ENCODE results near the gene MRAS. TPM values are rescaled to one million over a fixed set of nuclear protein-coding genes. Genes with fewer than 3 reads are reported as not detected.

Gene MRAS
- polyA plus RNA-seq, 1 of the 3 experiments (the other 2 are of a cell fraction) = 25.0 TPM

GRCh38 chr3:138439646-138440045, 91.3 kb downstream of the MRAS start:
- no peaks in the 10 kb centered on the region for H3K36me3 ChIP-seq (replicated peaks in 1 of 2; ENCODE audit: control insufficient read depth in 1 of 2, insufficient read depth in 2 of 2, low read length in 1 of 2)
- no peaks in the 10 kb centered on the region for H3K9me3 ChIP-seq
- H3K9ac ChIP-seq = no peak overlapping the region
- ChIA-PET POLR2A (no interaction called here), CTCF (interaction anchor here (1.0 to 2.4 kb wide), 5 partner anchors 22 to 476 kb away, joined by 3 to 11 read pairs (median 5); no protein-coding TSS in a partner anchor)
- H3K79me2 ChIP-seq (ENCODE audit: insufficient read depth) = no peaks in the 10 kb centered on the region
- no peak overlapping the region for H2AFZ ChIP-seq (ENCODE audit: low read depth)
- H3K27ac ChIP-seq (ENCODE audit: low read depth in 2 of 2, low read length in 1 of 2) = no peak overlapping the region
- H3F3A ChIP-seq (replicated peaks; ENCODE audit: insufficient read depth) = peaks cover 11% of the 10 kb centered on the region
- no peaks in the 10 kb centered on the region for H4K20me1 ChIP-seq (ENCODE audit: insufficient read depth)
- no peak overlapping the region for H3K4me2 ChIP-seq
- H3K27me3 ChIP-seq (ENCODE audit: insufficient read depth) = peaks cover 4% of the 10 kb centered on the region; the same call in 1 of the 2 replicates
- WGBS (ENCODE audit: low lambda C conversion rate) = 71% methylated on average over 4 of the region's 4 CpGs
- H3K9me2 ChIP-seq = no peaks in the 10 kb centered on the region
- H3K4me1 ChIP-seq (ENCODE audit: control insufficient read depth in 1 of 2, insufficient read depth in 2 of 2, low read depth in 1 of 2, low read length in 1 of 2) = peaks cover 6 to 22% of the 10 kb centered on the region in 2 experiments
- H3K4me3 ChIP-seq (ENCODE audit: low read depth in 2 of 2, low read length in 1 of 2) = no peak overlapping the region
- TF ChIP-seq RXRA (IDR thresholded peaks at IDR 0.05; ENCODE audit: borderline replicate concordance, low read depth) = no peak
- TF ChIP-seq YY1 (IDR thresholded peaks at IDR 0.05; ENCODE audit: low read depth) = no peak
- DNase-seq = peak; percentile 11

- ChIA-PET POLR2A (interaction anchor here (0.6 kb wide), 1 partner anchor 148 kb away, joined by 3 read pairs; no protein-coding TSS in a partner anchor), CTCF (interaction anchor here (1.2 to 2.4 kb wide), 3 partner anchors 22 to 476 kb away, joined by 3 to 8 read pairs (median 5); no protein-coding TSS in a partner anchor)
- 66% methylated on average over 3 of the region's 7 CpGs for WGBS (ENCODE audit: low lambda C conversion rate)
- Histone ChIP-seq H3K27me3 (ENCODE audit: insufficient read depth) (peaks cover 3% of the 10 kb centered on the region; the same call in 1 of the 2 replicates), H3K4me2 (no peak overlapping the region), H2AFZ (ENCODE audit: low read depth) (no peak overlapping the region), H3K27ac (ENCODE audit: low read depth in 2 of 2, low read length in 1 of 2) (no peak overlapping the region), H3K9me3 (no peaks in the 10 kb centered on the region), H3K9ac (no peak overlapping the region), H3K9me2 (no peaks in the 10 kb centered on the region), H3F3A (replicated peaks; ENCODE audit: insufficient read depth) (peaks cover 11% of the 10 kb centered on the region), H3K36me3 (replicated peaks in 1 of 2; ENCODE audit: control insufficient read depth in 1 of 2, insufficient read depth in 2 of 2, low read length in 1 of 2) (no peaks in the 10 kb centered on the region), H4K20me1 (ENCODE audit: insufficient read depth) (no peaks in the 10 kb centered on the region), H3K4me3 (ENCODE audit: low read depth in 2 of 2, low read length in 1 of 2) (no peak overlapping the region), H3K79me2 (ENCODE audit: insufficient read depth) (no peaks in the 10 kb centered on the region), H3K4me1 (ENCODE audit: control insufficient read depth in 1 of 2, insufficient read depth in 2 of 2, low read depth in 1 of 2, low read length in 1 of 2) (peaks cover under 1 to 22% of the 10 kb centered on the region in 2 experiments)
- TF ChIP-seq RFX5 (IDR thresholded peaks at IDR 0.05; ENCODE audit: low read length) (no peak), PBX3 (IDR thresholded peaks at IDR 0.05) (0 out of 2 replicates have a peak, but pooled peaks have one; percentile 16)
- peak; percentile 29 for DNase-seq
Measured at GRCh38 chr3:138440121-138440521, 91.7 kb downstream of the MRAS start.

- no peak overlapping the region for H3K4me2 ChIP-seq
- H3K9me3 ChIP-seq = no peaks in the 10 kb centered on the region
- H3K27ac ChIP-seq (ENCODE audit: low read depth in 2 of 2, low read length in 1 of 2) = no peak overlapping the region
- POLR2A ChIA-PET = interaction anchor here (0.6 kb wide), 1 partner anchor 148 kb away, joined by 3 read pairs; no protein-coding TSS in a partner anchor
- H3F3A ChIP-seq (replicated peaks; ENCODE audit: insufficient read depth) = peaks cover 11% of the 10 kb centered on the region
- H4K20me1 ChIP-seq (ENCODE audit: insufficient read depth) = no peaks in the 10 kb centered on the region
- no peak overlapping the region for H3K4me3 ChIP-seq (ENCODE audit: low read depth in 2 of 2, low read length in 1 of 2)
- peaks cover 0 to 22% of the 10 kb centered on the region in 2 experiments for H3K4me1 ChIP-seq (ENCODE audit: control insufficient read depth in 1 of 2, insufficient read depth in 2 of 2, low read depth in 1 of 2, low read length in 1 of 2)
- H3K36me3 ChIP-seq (replicated peaks in 1 of 2; ENCODE audit: control insufficient read depth in 1 of 2, insufficient read depth in 2 of 2, low read length in 1 of 2) = no peaks in the 10 kb centered on the region
- no peaks in the 10 kb centered on the region for H3K79me2 ChIP-seq (ENCODE audit: insufficient read depth)
- TF ChIP-seq MEF2A (IDR thresholded peaks at IDR 0.05; ENCODE audit: borderline replicate concordance, low read depth) = no peak
- no peak for TF ChIP-seq GATA2 (CRISPR knock-in tag; IDR thresholded peaks at IDR 0.05)
- no peak for TF ChIP-seq IRF3 (IDR thresholded peaks at IDR 0.05; ENCODE audit: low read depth, low read length)
- TF ChIP-seq GABPA (IDR thresholded peaks at IDR 0.05; ENCODE audit: low read depth) = no peak
- no peak for TF ChIP-seq POLR2AphosphoS5 (IDR thresholded peaks at IDR 0.05; ENCODE audit: low read depth, low read length)
- TF ChIP-seq RCOR1 (IDR thresholded peaks at IDR 0.05; ENCODE audit: low read length) = no peak
- no peak for TF ChIP-seq EZH2phosphoT487 (IDR thresholded peaks at IDR 0.05; ENCODE audit: borderline replicate concordance, low read depth)
- TF ChIP-seq CHD2 (IDR thresholded peaks at IDR 0.05; ENCODE audit: low read length, partially characterized antibody) = no peak
- TF ChIP-seq PBX3 (IDR thresholded peaks at IDR 0.05) = no peak
- TF ChIP-seq RAD21 (IDR thresholded peaks at IDR 0.05; ENCODE audit: low read length) = no peak
- no peak for TF ChIP-seq ZBTB33 (IDR thresholded peaks at IDR 0.05; ENCODE audit: borderline replicate concordance, low read depth)
- TF ChIP-seq RFX5 (IDR thresholded peaks at IDR 0.05; ENCODE audit: low read length) = no peak
- TF ChIP-seq TEAD4 (IDR thresholded peaks at IDR 0.05; ENCODE audit: borderline replicate concordance, insufficient read depth) = no peak
- DNase-seq = peak; percentile 7
- H3K9ac ChIP-seq = no peak overlapping the region
- H2AFZ ChIP-seq (ENCODE audit: low read depth) = no peak overlapping the region
- H3K27me3 ChIP-seq (ENCODE audit: insufficient read depth) = no peaks in the 10 kb centered on the region
- CTCF ChIA-PET = interaction anchor here (2.4 kb wide), 1 partner anchor 23 kb away, joined by 8 read pairs; no protein-coding TSS in a partner anchor
- no peaks in the 10 kb centered on the region for H3K9me2 ChIP-seq
- 40% methylated on average over 1 of the region's 3 CpGs for WGBS (ENCODE audit: low lambda C conversion rate)
Measured at GRCh38 chr3:138440596-138440995, 92.2 kb downstream of the MRAS start.

All from SK-N-SH (cell line).